OCI-LY7 (cell line): ENCODE results near the gene FRRS1L.

Experiments used
- CTCF ChIP-seq: fragments of 200-600 bp; sonication (generic); conservative IDR thresholded peaks from 2 replicates; pipeline ENCODE4 v1.5.1; 2014; ENCODE audit warnings: mild to moderate bottlenecking, antibody characterized with exemption, low read length, moderate library complexity, mixed read lengths
- EZH2phosphoT487 ChIP-seq: fragments of 200-600 bp; sonication (generic); IDR thresholded peaks from 2 replicates; pipeline ENCODE4 v1.6.1; 2018; ENCODE audit warnings: low read depth, borderline replicate concordance, mild to moderate bottlenecking, mixed run types, antibody characterized with exemption, low read length, moderate library complexity, mixed read lengths

GRCh38 chr9:109176386-109176785 is 9.3 kb upstream of the FRRS1L start:
- no peak for TF ChIP-seq CTCF
- no peak for TF ChIP-seq EZH2phosphoT487
